ENCODE data around the gene ADGRE3.
A peak's percentile ranks its signal among the peaks of the same experiment; 100 is the strongest.

The ADGRE3 gene

DNA sequence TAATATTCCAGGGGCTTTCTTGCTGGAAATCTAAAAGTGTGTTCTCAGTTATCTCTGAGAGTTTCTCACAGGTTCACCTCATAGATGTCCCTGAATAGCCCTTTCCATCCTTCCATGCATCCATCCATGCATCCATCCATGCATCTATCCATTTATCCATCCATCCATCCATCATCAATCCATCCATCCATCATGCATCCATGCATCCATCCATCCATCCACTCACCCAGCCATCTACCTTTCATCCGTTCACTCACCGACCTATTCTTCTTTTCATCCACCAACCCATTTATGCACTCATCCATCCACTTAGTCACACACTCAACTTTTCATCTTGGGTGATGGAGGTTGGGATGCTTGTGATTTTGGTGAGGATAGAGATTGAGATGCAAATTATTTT lies 7.4 kb upstream of the ADGRE3 start:
- Mint-ChIP-seq H3K27ac (no peak overlapping the region), H3K27me3 (no peaks in the 10 kb centered on the region)

DNA sequence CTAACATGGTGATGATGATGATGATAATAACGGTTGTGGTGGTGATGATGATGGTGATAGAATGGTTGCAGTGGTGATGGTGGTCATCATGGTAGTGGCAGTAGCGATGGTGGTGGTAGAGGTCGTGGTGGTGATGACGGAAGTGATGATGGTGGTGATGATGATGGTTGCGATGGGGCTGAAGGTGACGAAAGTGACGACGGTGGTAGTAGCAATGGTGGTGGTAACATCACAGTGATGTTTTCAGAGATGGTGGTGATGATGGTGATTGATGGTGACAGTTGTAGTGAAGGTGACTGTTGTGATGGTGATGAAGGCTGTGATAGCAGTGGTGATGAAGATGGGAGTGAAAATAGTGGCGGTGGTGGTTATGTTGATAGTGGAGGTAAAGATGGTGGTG lies 3.6 kb upstream of the ADGRE3 start:
- Mint-ChIP-seq H3K9me3 (no peaks in the 10 kb centered on the region), H3K27ac (no peak overlapping the region), H3K4me3 (no peak overlapping the region)

More for the DNA sequence above, 7.4 kb upstream of the ADGRE3 start:
- no peak for DNase-seq
- Mint-ChIP-seq H3K9me3 (no peaks in the 10 kb centered on the region), H3K4me3 (no peak overlapping the region), H3K4me1 (no peaks in the 10 kb centered on the region)
- ATAC-seq, result no peak

DNA sequence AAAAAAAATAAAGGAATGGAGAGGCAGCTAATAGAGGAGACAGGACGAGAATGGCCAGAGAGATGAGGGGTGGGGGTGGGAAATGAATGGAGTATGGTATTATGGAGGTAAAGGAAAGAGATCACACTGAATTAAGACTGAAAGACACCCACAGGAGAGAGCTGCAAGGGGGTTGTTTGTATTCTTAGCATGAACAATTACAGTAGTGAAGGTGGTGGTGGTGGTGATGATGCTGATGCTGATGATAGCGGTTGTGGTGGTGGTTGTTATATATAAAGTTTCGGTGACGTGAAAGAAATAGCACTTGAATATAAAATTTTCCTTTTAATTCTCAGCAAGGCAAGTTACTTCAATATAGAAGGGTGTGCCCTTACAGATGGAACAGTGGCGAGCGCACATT lies 2.8 kb upstream of the ADGRE3 start:
- DNase-seq (peak in 1 of 2 donors; percentile 57), ATAC-seq (peak; percentile 92)
- no peak overlapping the region for H3K27ac Mint-ChIP-seq
- H3K9me3 Mint-ChIP-seq, result no peaks in the 10 kb centered on the region
- H3K4me1 Mint-ChIP-seq, result no peaks in the 10 kb centered on the region
- H3K4me3 Mint-ChIP-seq, result no peak overlapping the region
- peaks cover 13% of the 10 kb centered on the region for H3K27me3 Mint-ChIP-seq

More for the DNA sequence above, 3.6 kb upstream of the ADGRE3 start:
- Mint-ChIP-seq H3K27me3 (peaks cover 13% of the 10 kb centered on the region), H3K4me1 (no peaks in the 10 kb centered on the region)
- peak in 1 of 2 donors; percentile 21 for DNase-seq
- peak; percentile 30 for ATAC-seq

DNA sequence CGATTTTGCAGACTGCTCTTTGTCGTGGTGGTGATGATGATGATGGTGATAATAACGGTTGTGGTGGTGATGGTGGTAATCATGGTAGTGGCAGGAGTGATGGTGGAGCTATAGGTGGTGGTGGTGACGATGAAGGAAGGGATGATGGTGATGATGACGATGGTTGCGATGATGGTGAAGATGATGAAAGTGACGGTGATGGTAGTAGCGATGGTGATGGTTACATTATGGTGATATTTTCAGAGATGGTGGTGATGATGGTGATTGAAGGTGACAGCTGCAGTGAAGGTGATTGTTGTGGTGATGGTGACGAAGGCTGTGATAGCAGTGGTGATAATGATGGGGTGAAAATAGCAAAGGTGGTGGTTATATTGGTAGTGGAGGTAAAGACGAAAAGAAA lies 2.1 kb upstream of the ADGRE3 start:
- ATAC-seq (no peak), DNase-seq (no peak)
- Mint-ChIP-seq H3K4me3 (no peak overlapping the region), H3K27ac (no peak overlapping the region), H3K27me3 (peaks cover 13% of the 10 kb centered on the region), H3K4me1 (no peaks in the 10 kb centered on the region), H3K9me3 (no peaks in the 10 kb centered on the region)

DNA sequence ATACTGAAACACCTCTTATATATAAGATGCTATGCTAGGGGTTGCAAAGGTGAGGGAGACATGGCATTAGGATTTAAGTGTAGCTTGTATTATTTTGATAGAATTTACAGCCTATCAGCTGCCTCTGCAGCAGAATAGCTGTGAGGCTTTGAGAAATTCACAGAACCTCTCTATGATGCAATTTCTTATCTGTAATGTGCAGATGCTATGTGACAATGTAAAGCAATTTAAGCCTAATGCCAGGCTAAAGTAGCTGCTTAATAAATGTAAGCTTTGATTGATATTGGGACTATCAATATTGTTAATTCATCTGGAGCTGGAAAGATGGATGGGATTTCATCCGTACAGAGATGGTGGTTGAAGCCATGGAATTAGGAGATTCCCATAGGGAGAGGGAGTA lies 1.6 kb downstream of the ADGRE3 start:
- ATAC-seq, result no peak
- Mint-ChIP-seq H3K4me3 (no peak overlapping the region), H3K27ac (no peak overlapping the region), H3K27me3 (peaks cover 13% of the 10 kb centered on the region), H3K9me3 (peaks cover 7 to 16% of the 10 kb centered on the region in 2 donors), H3K4me1 (peaks cover 6% of the 10 kb centered on the region)
- DNase-seq, result no peak

DNA sequence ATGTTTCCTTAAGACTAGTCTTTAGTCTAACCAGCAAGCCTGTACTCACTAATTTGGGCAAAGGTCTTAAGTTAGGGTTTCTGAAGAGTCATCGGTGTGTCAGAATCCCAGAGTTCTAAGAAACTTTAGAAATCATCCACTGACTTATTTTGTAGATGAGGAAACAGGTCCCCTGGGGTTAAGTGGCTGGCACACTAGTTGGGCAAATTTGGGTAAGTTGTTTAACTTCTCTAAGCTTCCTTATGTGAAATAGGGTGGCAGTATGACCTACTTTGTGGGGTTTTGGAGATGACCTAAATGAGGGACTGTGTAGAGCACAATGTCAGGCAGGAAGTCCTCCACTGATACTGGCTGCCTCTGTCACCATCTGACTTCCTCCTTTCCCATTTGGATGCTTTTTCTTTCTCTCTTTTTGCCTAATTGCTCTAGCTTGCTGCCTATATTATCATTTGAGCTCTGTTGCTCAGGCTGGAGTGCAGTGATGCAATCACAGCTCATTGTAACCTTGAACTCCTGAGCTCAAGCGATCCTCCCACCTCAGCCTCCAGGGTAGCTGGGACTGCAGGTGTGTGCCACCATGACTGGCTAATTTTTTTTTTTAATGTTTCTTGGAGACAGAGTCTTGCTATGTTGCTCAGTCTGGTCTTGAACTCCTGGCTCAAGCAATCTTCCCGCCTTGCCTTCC lies 2.3 kb downstream of the ADGRE3 start:
- H3K4me3 Mint-ChIP-seq, result no peak overlapping the region
- peaks cover 7 to 16% of the 10 kb centered on the region in 2 donors for H3K9me3 Mint-ChIP-seq
- DNase-seq (no peak), ATAC-seq (peak; percentile 35)
- peaks cover 13% of the 10 kb centered on the region for H3K27me3 Mint-ChIP-seq
- H3K4me1 Mint-ChIP-seq, result peaks cover 10% of the 10 kb centered on the region
- H3K27ac Mint-ChIP-seq, result no peak overlapping the region

DNA sequence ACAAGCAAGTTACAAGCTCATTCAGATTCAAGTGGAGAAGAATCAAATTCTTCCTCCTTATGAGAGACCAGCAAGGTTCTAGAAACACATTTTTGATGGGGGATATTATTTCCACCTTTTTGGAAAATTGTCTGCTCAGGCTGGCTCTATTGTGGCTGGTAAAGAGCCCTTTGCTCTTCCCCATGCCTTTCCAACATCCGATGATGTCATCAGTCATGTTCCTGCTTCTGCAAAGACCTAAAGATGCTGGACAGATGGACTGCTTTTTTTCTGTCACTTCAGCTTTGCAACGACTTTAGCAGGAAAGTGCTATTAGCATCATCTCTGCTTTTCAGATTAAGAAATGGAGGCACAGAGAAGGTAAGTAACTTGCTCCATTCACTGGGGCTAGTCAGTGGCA lies 4.2 kb downstream of the ADGRE3 start:
- DNase-seq, result no peak
- H3K27ac Mint-ChIP-seq, result no peak overlapping the region
- peaks cover 21% of the 10 kb centered on the region for H3K27me3 Mint-ChIP-seq
- peaks cover 7 to 16% of the 10 kb centered on the region in 2 donors for H3K9me3 Mint-ChIP-seq
- H3K4me1 Mint-ChIP-seq, result peaks cover 10% of the 10 kb centered on the region
- no peak for ATAC-seq
- H3K4me3 Mint-ChIP-seq, result no peak overlapping the region

DNA sequence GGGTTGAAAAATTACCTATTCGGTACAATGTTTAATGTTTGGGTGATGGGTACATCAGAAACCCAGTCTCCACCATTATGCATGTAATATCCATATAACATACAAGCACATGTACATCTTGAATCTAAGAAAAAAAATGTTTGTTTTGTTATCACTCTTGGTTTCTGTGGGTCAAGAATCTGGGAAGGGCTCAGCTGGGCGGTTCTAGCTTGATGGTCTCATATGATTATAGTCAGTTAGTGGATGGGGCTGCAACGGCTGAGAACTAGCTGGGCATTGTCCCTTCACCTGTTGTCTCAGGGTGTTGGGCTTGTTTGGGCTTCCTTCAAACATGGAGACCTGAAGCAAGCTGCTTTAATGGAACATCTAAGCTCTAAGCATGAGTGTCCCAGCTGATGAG lies 4.7 kb downstream of the ADGRE3 start:
- ATAC-seq, result no peak
- Mint-ChIP-seq H3K4me1 (peaks cover 10% of the 10 kb centered on the region), H3K27ac (no peak overlapping the region), H3K4me3 (no peak overlapping the region), H3K9me3 (peaks cover 7 to 16% of the 10 kb centered on the region in 2 donors), H3K27me3 (peaks cover 21% of the 10 kb centered on the region)
- no peak for DNase-seq

DNA sequence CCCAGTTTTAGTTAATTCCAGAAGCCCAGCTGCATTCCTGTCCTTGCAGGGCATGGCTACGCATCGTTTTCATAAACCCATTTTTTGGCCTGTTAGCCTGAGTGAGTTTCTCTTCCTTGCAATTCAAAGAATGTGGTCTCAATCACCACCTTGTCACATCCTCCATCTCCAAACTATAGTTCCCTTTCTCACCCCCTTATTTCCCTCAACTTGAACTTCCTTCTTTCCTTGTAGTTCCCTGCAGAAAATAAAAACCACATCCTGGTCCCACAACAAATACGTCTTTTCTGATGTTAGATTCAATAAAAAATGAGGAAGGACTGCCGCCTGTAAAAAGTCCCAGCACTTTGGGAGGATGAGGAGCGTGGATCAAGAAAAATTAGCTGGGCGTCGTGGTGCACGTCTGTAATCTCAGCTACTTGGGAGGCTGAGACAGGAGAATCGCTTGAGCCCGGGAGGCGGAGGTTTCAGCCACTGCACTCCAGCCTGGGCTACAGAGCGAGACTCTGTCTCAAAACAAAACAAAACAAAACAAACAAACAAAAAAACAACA lies 13.2 kb downstream of the ADGRE3 start:
- no peak for ATAC-seq
- Mint-ChIP-seq H3K4me3 (no peak overlapping the region), H3K9me3 (no peaks in the 10 kb centered on the region), H3K27ac (no peak overlapping the region), H3K27me3 (peaks cover 19% of the 10 kb centered on the region), H3K4me1 (no peaks in the 10 kb centered on the region)
- DNase-seq, result no peak

DNA sequence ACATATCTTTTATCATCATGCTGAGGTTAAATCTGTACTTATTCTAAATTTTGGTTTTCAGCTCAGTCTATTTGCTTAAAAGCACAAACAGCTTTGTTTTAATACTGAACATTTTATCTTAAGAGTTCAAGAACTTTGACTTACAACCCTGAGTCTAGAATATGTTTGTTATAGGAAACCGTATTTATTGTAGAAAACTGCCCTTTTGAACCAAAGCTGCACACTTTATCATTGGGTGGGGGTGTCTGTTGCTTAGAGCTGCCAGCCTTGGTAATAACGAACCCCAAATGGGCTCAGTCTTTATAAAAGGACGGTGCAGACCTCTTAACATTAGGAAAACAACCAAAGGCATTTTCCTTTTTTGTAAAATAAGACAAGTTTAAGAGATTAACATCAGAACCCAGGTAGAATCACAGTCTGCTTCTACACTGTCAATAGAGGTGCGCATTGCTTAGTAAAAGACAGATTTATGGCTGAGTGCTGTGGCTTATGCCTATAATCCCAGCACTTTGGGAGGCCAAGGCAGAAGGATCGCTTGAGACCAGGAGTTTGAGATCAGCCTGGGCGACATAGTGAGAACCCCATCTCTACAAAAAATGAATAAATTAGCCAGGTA lies 14.7 kb downstream of the ADGRE3 start:
- Mint-ChIP-seq H3K4me1 (no peaks in the 10 kb centered on the region), H3K9me3 (no peaks in the 10 kb centered on the region), H3K4me3 (no peak overlapping the region), H3K27me3 (peaks cover 26% of the 10 kb centered on the region), H3K27ac (no peak overlapping the region)
- no peak for ATAC-seq
- no peak for DNase-seq

DNA sequence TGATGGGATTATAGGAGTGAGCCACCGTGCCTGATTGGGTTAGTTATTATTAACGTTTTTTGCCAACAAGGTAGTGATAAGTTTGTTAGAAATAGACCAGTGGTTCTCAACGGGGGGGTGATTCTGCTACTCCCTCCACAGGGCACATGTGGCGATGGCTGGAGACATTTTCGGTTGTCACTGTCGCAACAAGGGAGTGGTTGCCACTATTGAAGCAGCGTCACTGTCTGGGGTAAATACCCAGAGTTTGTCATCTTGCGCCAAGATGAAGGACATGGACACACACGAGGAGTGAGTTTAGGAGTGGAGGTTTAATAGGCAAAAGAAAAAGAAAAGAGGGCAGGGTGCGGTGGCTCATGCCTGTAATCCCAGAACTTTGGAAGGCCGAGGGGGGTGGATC lies 18.9 kb downstream of the ADGRE3 start:
- H3K4me3 Mint-ChIP-seq, result no peak overlapping the region

DNA sequence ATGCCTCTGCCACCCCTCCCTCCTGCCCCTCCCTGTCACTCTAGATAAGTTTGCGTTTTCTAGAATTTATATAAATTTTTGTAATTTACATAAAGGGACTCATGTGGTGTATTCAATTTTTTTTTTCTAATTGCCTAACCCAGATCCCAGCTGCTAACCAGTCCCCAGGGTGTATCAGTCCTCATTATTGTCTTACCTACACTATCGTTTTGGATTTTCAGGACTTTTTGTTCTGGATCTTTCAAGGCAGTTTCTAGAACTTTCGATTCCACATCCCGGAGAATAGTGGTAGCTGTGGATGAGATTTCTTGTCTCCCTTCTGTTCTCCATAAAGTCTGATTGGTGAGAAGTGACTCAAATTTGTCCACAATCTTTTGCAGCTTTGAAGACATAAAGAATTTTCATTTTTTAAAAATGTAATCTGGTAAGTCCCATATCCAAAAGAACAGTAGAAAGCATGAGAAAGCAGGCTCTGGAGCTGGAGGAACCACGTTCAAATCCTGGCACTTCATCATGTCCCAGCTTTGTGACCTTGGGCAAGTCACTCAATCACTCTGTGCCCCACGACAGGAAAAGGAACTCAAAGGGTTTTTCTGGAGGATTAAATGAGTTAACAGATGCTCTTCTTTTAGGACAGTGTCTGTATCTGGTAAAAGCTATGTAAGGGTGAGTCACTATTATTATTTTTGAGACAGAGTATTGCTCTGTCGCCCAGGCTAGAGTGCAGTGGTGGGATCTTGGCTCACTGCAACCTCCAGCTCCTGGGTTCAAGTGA lies 19.7 kb downstream of the ADGRE3 start:
- no peak overlapping the region for H3K27ac Mint-ChIP-seq
- DNase-seq, result no peak

More for the DNA sequence above, 18.9 kb downstream of the ADGRE3 start:
- ATAC-seq (no peak), DNase-seq (no peak)
- Mint-ChIP-seq H3K9me3 (peaks cover 0 to under 1% of the 10 kb centered on the region in 2 donors), H3K27ac (no peak overlapping the region), H3K27me3 (peaks cover 24% of the 10 kb centered on the region), H3K4me1 (no peaks in the 10 kb centered on the region)

DNA sequence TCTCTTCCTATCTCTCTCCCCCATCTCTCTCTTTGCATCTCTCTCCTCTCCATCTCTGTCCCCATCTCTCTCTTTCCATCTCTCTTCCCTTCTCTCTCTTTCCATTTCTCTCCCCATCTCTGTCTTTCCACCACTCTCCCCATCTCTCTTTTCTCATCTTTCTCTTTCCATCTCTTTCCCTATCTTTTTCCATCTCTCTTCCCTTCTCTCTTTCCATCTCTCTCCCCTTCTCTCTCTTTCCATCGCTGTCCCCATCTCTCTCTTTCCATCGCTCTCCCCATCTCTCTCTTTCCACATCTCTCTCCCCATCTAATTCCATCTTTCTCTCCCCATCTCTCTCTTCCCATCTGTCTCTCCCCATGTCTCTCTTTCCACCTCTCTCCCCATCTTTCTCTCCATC lies 24.5 kb downstream of the ADGRE3 start:
- Mint-ChIP-seq H3K4me1 (no peaks in the 10 kb centered on the region), H3K27me3 (peaks cover 34% of the 10 kb centered on the region), H3K9me3 (peaks cover 10 to 16% of the 10 kb centered on the region in 2 donors), H3K4me3 (no peak overlapping the region), H3K27ac (no peak overlapping the region)
- ATAC-seq, result no peak
- no peak for DNase-seq

More for the DNA sequence above, 19.7 kb downstream of the ADGRE3 start:
- no peaks in the 10 kb centered on the region for H3K4me1 Mint-ChIP-seq
- no peak overlapping the region for H3K4me3 Mint-ChIP-seq
- ATAC-seq, result no peak
- H3K27me3 Mint-ChIP-seq, result peaks cover 26% of the 10 kb centered on the region
- H3K9me3 Mint-ChIP-seq, result peaks cover 7 to 8% of the 10 kb centered on the region in 2 donors

DNA sequence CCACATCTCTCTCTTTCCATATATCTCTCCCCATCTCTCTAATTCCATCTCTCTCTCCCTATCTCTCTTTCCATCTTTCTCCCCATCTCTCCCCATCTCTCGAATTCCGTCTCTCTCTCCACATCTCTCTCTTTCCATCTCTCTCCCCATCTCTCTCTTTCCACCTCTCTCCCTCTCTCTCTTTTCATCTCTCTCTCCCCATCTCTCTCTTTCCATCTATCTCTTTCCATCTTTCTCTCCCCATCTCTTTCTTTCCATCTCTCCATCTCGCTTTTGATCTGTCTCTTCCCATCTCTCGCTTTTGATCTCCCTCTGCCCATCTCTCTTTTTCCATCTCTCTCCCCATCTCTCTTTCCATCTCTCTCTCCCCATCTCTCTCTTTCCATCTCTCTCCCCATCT lies 25.6 kb downstream of the ADGRE3 start:
- H3K9me3 Mint-ChIP-seq, result peaks cover 10 to 16% of the 10 kb centered on the region in 2 donors
- no peak for ATAC-seq
- no peaks in the 10 kb centered on the region for H3K4me1 Mint-ChIP-seq
- H3K4me3 Mint-ChIP-seq, result no peak overlapping the region
- peaks cover 34% of the 10 kb centered on the region for H3K27me3 Mint-ChIP-seq
- no peak for DNase-seq
- H3K27ac Mint-ChIP-seq, result no peak overlapping the region

DNA sequence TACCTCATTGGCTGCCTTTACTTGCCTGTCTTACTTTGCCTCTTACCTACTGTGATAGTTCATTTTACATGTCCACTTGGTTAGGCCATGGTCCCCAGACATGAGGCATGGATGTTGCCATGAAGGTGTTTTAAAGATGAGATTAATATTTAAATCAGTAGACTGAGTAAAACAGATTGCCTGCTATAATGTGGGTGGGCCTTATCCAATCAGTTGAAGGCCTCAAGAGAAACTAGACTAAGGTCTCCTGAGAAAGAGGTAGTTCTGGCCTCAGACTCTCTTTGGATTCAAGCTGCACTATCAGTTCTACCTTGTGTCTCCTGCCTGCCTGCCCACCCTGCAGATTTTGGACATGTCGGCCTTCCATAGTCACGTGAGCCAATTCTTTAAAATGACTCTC lies 26.1 kb downstream of the ADGRE3 start:
- DNase-seq, result no peak
- H3K9me3 Mint-ChIP-seq, result peaks cover 10 to 16% of the 10 kb centered on the region in 2 donors
- H3K27ac Mint-ChIP-seq, result no peak overlapping the region
- no peak for ATAC-seq
- peaks cover 34% of the 10 kb centered on the region for H3K27me3 Mint-ChIP-seq
- H3K4me3 Mint-ChIP-seq, result no peak overlapping the region
- H3K4me1 Mint-ChIP-seq, result no peaks in the 10 kb centered on the region
